BE2C (cell line): Measurements from ENCODE around the gene IL1RN.

Experiments
- DNase-seq: peaks from one replicate; pipeline ENCODE4 v3.0.0-alpha.2; 2020
- H3K27me3 ChIP-seq: fragments of 250-450 bp; sonication (Bioruptor Pico); 2 replicates; pipeline ENCODE4 v1.5.1; 2020; ENCODE audit warnings: mild to moderate bottlenecking
- H3K36me3 ChIP-seq: fragments of 250-450 bp; sonication (Bioruptor Pico); 2 replicates; pipeline ENCODE4 v1.5.1; 2020; ENCODE audit warnings: mild to moderate bottlenecking
- H3K4me1 ChIP-seq: fragments of 250-450 bp; sonication (Bioruptor Pico); 2 replicates; pipeline ENCODE4 v1.5.1; 2020
- H3K4me3 ChIP-seq: 2 replicates; pipeline ENCODE4 v1.5.1; 2011; ENCODE audit warnings: low read depth, low read length
- H3K9me3 ChIP-seq: fragments of 250-450 bp; sonication (Bioruptor Pico); 2 replicates; pipeline ENCODE4 v1.5.1; 2020
- TF ChIP-seq, protein P1 (sequence below): IDR thresholded peaks from 2 replicates; pipeline ENCODE4 v1.5.1; 2012; ENCODE audit warnings: mild to moderate bottlenecking, low read depth, low read length

Gene IL1RN

DNA sequence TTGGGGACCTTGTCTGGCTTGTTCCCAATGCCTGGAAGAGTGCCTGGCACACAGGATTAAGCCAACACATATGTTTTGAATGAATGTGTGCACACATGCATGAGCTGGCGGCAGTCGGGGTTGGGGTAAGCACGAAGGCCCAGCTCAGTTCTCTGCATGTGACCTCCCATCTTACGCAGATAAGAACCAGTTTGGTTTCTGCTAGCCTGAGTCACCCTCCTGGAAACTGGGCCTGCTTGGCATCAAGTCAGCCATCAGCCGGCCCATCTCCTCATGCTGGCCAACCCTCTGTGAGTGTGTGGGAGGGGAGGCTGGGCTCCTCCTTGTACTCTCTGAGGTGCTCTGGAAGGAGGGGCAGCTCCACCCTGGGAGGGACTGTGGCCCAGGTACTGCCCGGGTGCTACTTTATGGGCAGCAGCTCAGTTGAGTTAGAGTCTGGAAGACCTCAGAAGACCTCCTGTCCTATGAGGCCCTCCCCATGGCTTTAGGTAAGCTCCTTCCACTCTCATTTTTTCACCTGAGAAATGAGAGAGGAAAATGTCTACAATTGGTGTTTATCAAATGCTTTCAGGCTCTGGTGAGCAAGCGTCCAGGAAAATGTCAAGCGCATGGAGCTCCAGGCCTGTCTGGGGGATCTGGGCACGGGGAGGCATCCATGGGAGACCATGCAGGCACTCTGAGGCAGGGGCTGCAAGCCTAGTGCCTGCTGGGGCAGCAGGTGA lies 9.7 kb upstream of the IL1RN start:
- no peak for DNase-seq
- TF ChIP-seq, protein P1, sequence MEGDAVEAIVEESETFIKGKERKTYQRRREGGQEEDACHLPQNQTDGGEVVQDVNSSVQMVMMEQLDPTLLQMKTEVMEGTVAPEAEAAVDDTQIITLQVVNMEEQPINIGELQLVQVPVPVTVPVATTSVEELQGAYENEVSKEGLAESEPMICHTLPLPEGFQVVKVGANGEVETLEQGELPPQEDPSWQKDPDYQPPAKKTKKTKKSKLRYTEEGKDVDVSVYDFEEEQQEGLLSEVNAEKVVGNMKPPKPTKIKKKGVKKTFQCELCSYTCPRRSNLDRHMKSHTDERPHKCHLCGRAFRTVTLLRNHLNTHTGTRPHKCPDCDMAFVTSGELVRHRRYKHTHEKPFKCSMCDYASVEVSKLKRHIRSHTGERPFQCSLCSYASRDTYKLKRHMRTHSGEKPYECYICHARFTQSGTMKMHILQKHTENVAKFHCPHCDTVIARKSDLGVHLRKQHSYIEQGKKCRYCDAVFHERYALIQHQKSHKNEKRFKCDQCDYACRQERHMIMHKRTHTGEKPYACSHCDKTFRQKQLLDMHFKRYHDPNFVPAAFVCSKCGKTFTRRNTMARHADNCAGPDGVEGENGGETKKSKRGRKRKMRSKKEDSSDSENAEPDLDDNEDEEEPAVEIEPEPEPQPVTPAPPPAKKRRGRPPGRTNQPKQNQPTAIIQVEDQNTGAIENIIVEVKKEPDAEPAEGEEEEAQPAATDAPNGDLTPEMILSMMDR: no peak

DNA sequence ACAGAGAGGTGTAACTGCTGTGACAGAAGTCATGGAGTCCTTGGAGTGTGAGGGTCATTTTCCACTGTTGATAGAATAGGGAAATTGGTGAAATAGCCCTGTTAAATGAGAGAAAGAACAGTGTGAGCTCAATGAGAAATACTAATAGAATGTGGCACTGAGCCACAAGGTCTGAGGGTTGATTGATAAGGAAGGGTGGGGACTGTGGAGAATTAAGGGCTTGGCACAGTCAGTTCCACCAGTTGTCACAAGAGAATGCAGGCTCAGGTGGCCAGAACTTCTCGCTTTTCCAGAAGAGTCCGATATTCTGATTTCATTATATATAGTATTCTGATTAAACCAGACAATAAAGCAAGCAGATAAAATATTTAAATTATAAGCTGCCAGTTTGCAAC lies 9.1 kb upstream of the IL1RN start:
- H3K36me3 ChIP-seq: no peaks in the 10 kb centered on the region
- TF ChIP-seq, protein P1: no peak
- no peak for DNase-seq
- H3K27me3 ChIP-seq: no peaks in the 10 kb centered on the region
- no peaks in the 10 kb centered on the region for H3K4me1 ChIP-seq
- no peaks in the 10 kb centered on the region for H3K9me3 ChIP-seq
- no peak overlapping the region for H3K4me3 ChIP-seq

More for the DNA sequence above, 9.7 kb upstream of the IL1RN start:
- H3K9me3 ChIP-seq: no peaks in the 10 kb centered on the region
- no peaks in the 10 kb centered on the region for H3K4me1 ChIP-seq
- H3K27me3 ChIP-seq: no peaks in the 10 kb centered on the region
- no peak overlapping the region for H3K4me3 ChIP-seq
- H3K36me3 ChIP-seq: no peaks in the 10 kb centered on the region

DNA sequence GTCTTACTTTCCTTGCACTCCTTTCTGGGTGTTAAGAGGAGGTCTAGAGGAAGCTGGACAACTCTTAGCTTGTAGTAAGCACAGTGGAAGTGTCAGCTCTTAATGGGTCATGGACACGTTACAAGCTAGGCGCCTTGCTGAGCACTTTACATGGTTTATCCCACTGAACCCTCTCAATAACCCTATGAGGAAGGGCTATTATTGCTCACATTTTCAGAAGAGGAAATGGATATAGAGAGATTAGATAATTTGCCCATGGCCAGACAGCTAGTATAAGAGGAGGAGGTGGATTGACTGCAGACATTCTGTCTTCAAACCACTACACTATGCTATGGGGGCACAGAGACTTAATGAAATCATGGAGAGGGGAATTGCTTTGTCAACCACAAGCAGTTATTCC lies 8.3 kb upstream of the IL1RN start:
- H3K9me3 ChIP-seq: no peaks in the 10 kb centered on the region
- TF ChIP-seq, protein P1: no peak
- no peaks in the 10 kb centered on the region for H3K27me3 ChIP-seq
- H3K4me3 ChIP-seq: no peak overlapping the region
- DNase-seq: no peak
- no peaks in the 10 kb centered on the region for H3K4me1 ChIP-seq
- no peaks in the 10 kb centered on the region for H3K36me3 ChIP-seq

DNA sequence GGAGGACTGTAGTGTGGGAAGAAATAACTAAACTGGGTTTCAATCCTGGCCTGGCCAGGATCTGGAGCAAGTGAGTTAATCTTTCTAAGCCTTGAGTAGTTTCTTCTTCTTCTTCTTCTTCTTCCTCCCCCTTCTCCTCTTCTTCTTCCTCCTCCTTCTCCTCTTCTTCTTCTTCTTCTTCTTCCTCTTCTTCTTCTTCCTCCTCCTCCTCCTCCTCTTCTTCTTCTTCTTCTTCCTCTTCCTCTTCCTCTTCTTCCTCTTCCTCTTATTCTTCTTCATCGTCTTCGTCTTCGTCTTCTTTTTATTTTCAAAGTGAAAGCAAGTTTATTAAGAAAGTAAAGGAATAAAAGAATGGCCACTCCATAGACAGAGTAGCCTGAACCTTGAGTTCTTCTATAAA lies 6.5 kb upstream of the IL1RN start:
- TF ChIP-seq, protein P1: no peak
- Histone ChIP-seq H3K4me1 (no peaks in the 10 kb centered on the region), H3K4me3 (no peak overlapping the region), H3K27me3 (no peaks in the 10 kb centered on the region), H3K9me3 (no peaks in the 10 kb centered on the region), H3K36me3 (no peaks in the 10 kb centered on the region)
- DNase-seq: no peak

DNA sequence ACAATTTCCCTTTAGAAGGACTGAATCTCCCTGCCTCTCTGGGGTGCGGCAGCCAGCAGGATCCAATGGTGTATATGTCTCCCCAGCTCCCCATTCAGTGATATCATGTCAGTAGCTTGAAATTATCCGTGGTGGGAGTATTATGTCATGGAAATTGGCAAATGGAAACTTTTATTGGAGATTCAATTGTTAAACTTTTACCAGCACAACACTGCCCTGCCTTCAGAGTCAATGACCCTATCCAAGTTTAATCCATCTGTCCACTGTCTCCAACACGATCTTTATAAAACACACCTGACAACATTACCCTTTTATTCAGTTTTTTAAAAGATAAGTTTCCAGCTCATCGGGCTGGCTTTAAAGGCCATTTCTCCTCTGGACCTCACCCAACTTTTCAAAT lies 5.0 kb upstream of the IL1RN start:
- Histone ChIP-seq H3K9me3 (no peaks in the 10 kb centered on the region), H3K36me3 (no peaks in the 10 kb centered on the region), H3K4me1 (no peaks in the 10 kb centered on the region), H3K27me3 (no peaks in the 10 kb centered on the region), H3K4me3 (no peak overlapping the region)
- no peak for DNase-seq
- TF ChIP-seq, protein P1: no peak

DNA sequence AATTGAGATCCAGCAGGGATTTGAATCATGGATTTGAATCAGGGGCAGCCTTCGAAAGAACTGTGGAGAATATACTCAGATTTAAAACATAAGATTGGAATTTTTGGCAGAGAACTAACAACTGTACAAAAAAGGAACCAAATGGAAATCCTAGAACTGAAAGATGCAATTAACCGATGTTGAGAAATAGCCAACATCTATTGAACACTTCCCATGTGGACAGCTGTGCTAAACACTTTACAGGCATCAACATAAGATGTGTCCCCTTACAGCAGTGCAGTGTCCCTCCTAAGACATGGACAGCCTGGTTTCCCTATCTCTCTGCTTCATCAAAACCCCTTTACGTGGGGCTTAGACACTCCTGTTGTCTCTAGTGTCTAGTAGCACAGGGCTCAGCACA lies 3.7 kb upstream of the IL1RN start:
- no peaks in the 10 kb centered on the region for H3K4me1 ChIP-seq
- H3K4me3 ChIP-seq: no peak overlapping the region
- no peaks in the 10 kb centered on the region for H3K27me3 ChIP-seq
- TF ChIP-seq, protein P1: no peak
- H3K9me3 ChIP-seq: no peaks in the 10 kb centered on the region
- DNase-seq: no peak
- H3K36me3 ChIP-seq: no peaks in the 10 kb centered on the region
